B cell (primary cell): ENCODE data around the gene KCNT2. TPM values are rescaled to one million over a fixed set of nuclear protein-coding genes. Genes with fewer than 3 reads are reported as not detected.

ENCODE experiments used
- ATAC-seq: fragments of 200-7000 bp; cut with Tn5 transposase; one replicate; pipeline ENCODE4 v1.10.0; 2021; ENCODE audit warnings: low read depth, mild to moderate bottlenecking, moderate number of reproducible peaks, moderate library complexity
- CTCF ChIA-PET: fragments of 350-600 bp; sonication (Branson Sonifier 250); formaldehyde crosslinking; loops from one replicate; lab custom pipeline; 2021; ENCODE audit warnings: antibody characterized with exemption, inconsistent platforms; lab: Charles Lee
- POLR2A ChIA-PET: fragments of 350-600 bp; sonication (Branson Sonifier 250); formaldehyde crosslinking; loops from one replicate; lab custom pipeline; 2021; ENCODE audit warnings: antibody characterized with exemption; lab: Charles Lee
- DNase-seq: peaks from one replicate; pipeline ENCODE4 v3.0.0; 2013
- H2AFZ ChIP-seq: 2 replicates; pipeline ENCODE4 v1.6.1; 2012; ENCODE audit warnings: mild to moderate bottlenecking, low read depth, low read length; ENCODE audit not compliant: insufficient read depth, poor library complexity, severe bottlenecking
- H3K27ac ChIP-seq, 2 donors: 1 replicate in 1 of 2; 2 replicates in 1 of 2; pipeline ENCODE4 v1.5.1; 2012 to 2013; ENCODE audit warnings: low read length in 2 of 2, mild to moderate bottlenecking in 2 of 2, moderate library complexity in 1 of 2
- H3K27me3 ChIP-seq, 4 experiments: fragments of 200-600 bp in 1 of 4; sonication (generic) in 1 of 4; replicated peaks in 1 of 4; 1 replicate in 2 of 4; 2 replicates in 2 of 4; pipeline versions ENCODE4 v1.6.1 to v1.7.0; 2013 to 2016; ENCODE audit warnings: low read length in 3 of 4, mild to moderate bottlenecking in 2 of 4, mixed read lengths in 1 of 4, moderate library complexity in 1 of 4; ENCODE audit not compliant: insufficient read depth in 4 of 4, control insufficient read depth in 3 of 4; ENCODE audit errors: control extremely low read depth in 1 of 4
- H3K36me3 ChIP-seq, 2 experiments: replicated peaks in 1 of 2; 1 replicate in 1 of 2; 2 replicates in 1 of 2; pipeline versions ENCODE4 v1.6.1 to v1.7.1; 2013; ENCODE audit warnings: low read length in 1 of 2; ENCODE audit not compliant: insufficient read depth in 2 of 2, control insufficient read depth in 1 of 2; ENCODE audit errors: control extremely low read depth in 1 of 2, extremely low read depth in 1 of 2
- H3K4me1 ChIP-seq, 2 donors: fragments of 200-600 bp in 1 of 2; sonication (generic) in 1 of 2; 1 replicate in 1 of 2; 2 replicates in 1 of 2; pipeline versions ENCODE4 v1.5.1 to v1.6.1; 2013 to 2017; ENCODE audit warnings: low read length in 2 of 2; ENCODE audit not compliant: control insufficient read depth in 2 of 2, insufficient read depth in 2 of 2
- H3K4me2 ChIP-seq: replicated peaks from 2 replicates; pipeline ENCODE3; 2012; ENCODE audit warnings: mild to moderate bottlenecking, low read depth, low read length; ENCODE audit not compliant: poor library complexity, severe bottlenecking
- H3K4me3 ChIP-seq, 5 experiments: fragments of 200-600 bp in 1 of 5; sonication (generic) in 1 of 5; 1 replicate in 3 of 5; 2 replicates in 2 of 5; pipeline versions ENCODE4 v1.5.1 to v1.7.0; 2011 to 2016; ENCODE audit warnings: low read length in 4 of 5, mild to moderate bottlenecking in 4 of 5, low read depth in 2 of 5, control low read depth in 1 of 5, moderate library complexity in 1 of 5; ENCODE audit not compliant: insufficient read depth in 1 of 5; ENCODE audit errors: control extremely low read depth in 1 of 5, extremely low read depth in 1 of 5
- H3K79me2 ChIP-seq: fragments of 200-600 bp; sonication (generic); one replicate; pipeline ENCODE4 v1.6.0; 2016; ENCODE audit warnings: low read length; ENCODE audit not compliant: control insufficient read depth, insufficient read depth
- H3K9ac ChIP-seq: fragments of 200-600 bp; sonication (generic); 2 replicates; pipeline ENCODE4 v1.6.1; 2017; ENCODE audit warnings: mild to moderate bottlenecking, low read length, moderate library complexity
- H3K9me3 ChIP-seq, 3 donors: one replicate each; pipeline versions ENCODE4 v1.6.1 to v1.7.1; 2013; ENCODE audit warnings: low read length in 2 of 3; ENCODE audit not compliant: control insufficient read depth in 2 of 3, insufficient read depth in 1 of 3; ENCODE audit errors: control extremely low read depth in 1 of 3
- H4K20me1 ChIP-seq: 2 replicates; pipeline ENCODE4 v1.6.0; 2012; ENCODE audit warnings: mild to moderate bottlenecking, low read length; ENCODE audit not compliant: insufficient read depth, control insufficient read depth, poor library complexity, severe bottlenecking
- H3K27ac Mint-ChIP-seq: one replicate; pipeline ENCODE4 v1.8.0; 2021; ENCODE audit warnings: mixed read lengths
- H3K27me3 Mint-ChIP-seq: one replicate; pipeline ENCODE4 v1.8.0; 2021; ENCODE audit warnings: mixed read lengths
- H3K4me1 Mint-ChIP-seq: one replicate; pipeline ENCODE4 v1.8.0; 2021; ENCODE audit warnings: mixed read lengths
- H3K4me3 Mint-ChIP-seq: one replicate; pipeline ENCODE4 v1.8.0; 2021; ENCODE audit warnings: mixed read lengths
- H3K9me3 Mint-ChIP-seq: one replicate; pipeline ENCODE4 v1.8.0; 2022; ENCODE audit warnings: mixed read lengths; ENCODE audit not compliant: insufficient read depth
- EZH2 ChIP-seq: IDR thresholded peaks from 2 replicates; pipeline ENCODE4 v1.6.1; 2012; ENCODE audit warnings: borderline replicate concordance, low read depth, mild to moderate bottlenecking, moderate library complexity, low read length; ENCODE audit not compliant: insufficient read depth, poor library complexity, severe bottlenecking
- WGBS: methylation state at CpG from one replicate; pipeline ENCODE4 v1.1.5; 2013; ENCODE audit warnings: missing lambda C conversion rate; ENCODE audit not compliant: insufficient coverage; 5-methylcytosine and 5-hydroxymethylcytosine counted together
- intact Hi-C: fragments of 100-400 bp; cut with micrococcal nuclease; formaldehyde crosslinking; loops from one replicate; pipeline ENCODE4 v1.10.0; 2022
- polyA plus RNA-seq: library from polyadenylated mRNA; depleted of rRNA; stranded (reverse); fragments of >200 nt; gene quantifications from 2 replicates; pipeline ENCODE4 v1.2.3, GENCODE V29; 2012
- total RNA-seq, 2 donors: library from RNA; stranded (reverse); fragments of 120-200 nt in 1 of 2; gene quantifications; 1 replicate in 1 of 2; 2 replicates in 1 of 2; pipeline versions ENCODE4 v1.2.3 to v1.2.4, GENCODE V29; 2013 to 2022
- TF ChIP-seq, protein P1 (sequence below): fragments of 200-600 bp; IDR thresholded peaks from one replicate; pipeline ENCODE4 v1.8.0; 2022; ENCODE audit warnings: antibody characterized with exemption, mild to moderate bottlenecking

Gene KCNT2
- total and polyA plus RNA-seq, 2 donors (not counting 1 experiment from before 2014, with no cell fraction given): not detected

DNA sequence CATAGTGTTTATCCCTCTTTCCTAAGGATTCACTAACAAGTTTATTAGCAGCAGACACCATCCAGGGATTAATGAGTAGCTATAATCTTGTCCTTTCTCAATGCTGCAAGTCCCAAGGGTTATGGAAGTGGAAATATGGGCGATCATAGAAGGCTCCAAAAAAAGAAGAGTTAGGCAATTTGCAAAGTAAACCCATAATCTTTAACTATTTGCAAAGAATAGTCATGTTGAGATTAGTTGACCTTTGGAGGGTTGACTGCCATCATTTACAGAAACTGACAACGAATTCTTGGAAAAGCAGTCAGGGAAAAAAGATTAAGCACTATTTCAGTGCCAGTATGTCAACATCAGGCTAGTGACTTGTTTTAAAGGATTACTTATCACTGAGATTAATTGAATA, 169.9 kb downstream of the KCNT2 start:
- no peak overlapping the region for H3K27ac ChIP-seq
- no peak overlapping the region for H3K9ac ChIP-seq
- POLR2A ChIA-PET: no interaction called here
- Mint-ChIP-seq H3K27me3 (no peaks in the 10 kb centered on the region), H3K9me3 (no peaks in the 10 kb centered on the region), H3K4me1 (no peaks in the 10 kb centered on the region), H3K27ac (no peak overlapping the region), H3K4me3 (no peak overlapping the region)
- no peak overlapping the region for H3K4me2 ChIP-seq
- no peaks in the 10 kb centered on the region for H3K9me3 ChIP-seq
- no peak overlapping the region for H3K4me3 ChIP-seq
- CTCF ChIA-PET: no interaction called here
- H3K27me3 ChIP-seq: no peaks in the 10 kb centered on the region
- no peak for ATAC-seq
- no peak overlapping the region for H2AFZ ChIP-seq
- no peaks in the 10 kb centered on the region for H3K4me1 ChIP-seq
- intact Hi-C loops: no loop called here
- no peaks in the 10 kb centered on the region for H3K79me2 ChIP-seq
- TF ChIP-seq, protein P1, sequence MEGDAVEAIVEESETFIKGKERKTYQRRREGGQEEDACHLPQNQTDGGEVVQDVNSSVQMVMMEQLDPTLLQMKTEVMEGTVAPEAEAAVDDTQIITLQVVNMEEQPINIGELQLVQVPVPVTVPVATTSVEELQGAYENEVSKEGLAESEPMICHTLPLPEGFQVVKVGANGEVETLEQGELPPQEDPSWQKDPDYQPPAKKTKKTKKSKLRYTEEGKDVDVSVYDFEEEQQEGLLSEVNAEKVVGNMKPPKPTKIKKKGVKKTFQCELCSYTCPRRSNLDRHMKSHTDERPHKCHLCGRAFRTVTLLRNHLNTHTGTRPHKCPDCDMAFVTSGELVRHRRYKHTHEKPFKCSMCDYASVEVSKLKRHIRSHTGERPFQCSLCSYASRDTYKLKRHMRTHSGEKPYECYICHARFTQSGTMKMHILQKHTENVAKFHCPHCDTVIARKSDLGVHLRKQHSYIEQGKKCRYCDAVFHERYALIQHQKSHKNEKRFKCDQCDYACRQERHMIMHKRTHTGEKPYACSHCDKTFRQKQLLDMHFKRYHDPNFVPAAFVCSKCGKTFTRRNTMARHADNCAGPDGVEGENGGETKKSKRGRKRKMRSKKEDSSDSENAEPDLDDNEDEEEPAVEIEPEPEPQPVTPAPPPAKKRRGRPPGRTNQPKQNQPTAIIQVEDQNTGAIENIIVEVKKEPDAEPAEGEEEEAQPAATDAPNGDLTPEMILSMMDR: no peak
- no peak for TF ChIP-seq EZH2
- no peaks in the 10 kb centered on the region for H4K20me1 ChIP-seq
- H3K36me3 ChIP-seq: no peaks in the 10 kb centered on the region
- no CpG with 5 or more reads among the region's 2 CpGs for WGBS
- DNase-seq: no peak

DNA sequence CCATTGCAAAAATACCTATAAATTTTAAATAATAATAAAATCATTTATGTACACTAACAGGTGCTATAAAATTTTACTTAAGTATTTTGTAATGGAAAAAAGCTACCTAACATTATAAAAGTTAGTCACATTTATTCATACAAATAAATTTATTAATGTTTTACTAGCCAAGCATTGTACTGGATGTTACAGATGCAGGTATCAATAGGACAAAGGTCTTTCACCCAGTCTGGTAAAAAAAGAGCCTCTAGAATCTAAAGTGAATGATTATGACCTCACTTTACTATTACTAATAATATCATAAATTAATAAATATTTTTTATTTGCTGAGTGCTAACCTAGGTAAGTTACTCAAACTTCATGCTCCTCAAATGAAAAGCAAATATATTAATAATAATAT, 170.6 kb downstream of the KCNT2 start:
- TF ChIP-seq EZH2: no peak
- TF ChIP-seq, protein P1: no peak
- no peaks in the 10 kb centered on the region for H3K27me3 Mint-ChIP-seq
- H3K27me3 ChIP-seq: no peaks in the 10 kb centered on the region
- DNase-seq (no peak), ATAC-seq (no peak)
- no peaks in the 10 kb centered on the region for H3K9me3 Mint-ChIP-seq
- H2AFZ ChIP-seq: no peak overlapping the region
- H3K4me3 ChIP-seq: no peak overlapping the region
- H3K27ac ChIP-seq: no peak overlapping the region
- no peak overlapping the region for H3K27ac Mint-ChIP-seq
- CTCF ChIA-PET: no interaction called here
- no peak overlapping the region for H3K4me2 ChIP-seq
- H3K9ac ChIP-seq: no peak overlapping the region
- H4K20me1 ChIP-seq: no peaks in the 10 kb centered on the region
- H3K4me1 Mint-ChIP-seq: no peaks in the 10 kb centered on the region
- intact Hi-C loops: no loop called here
- H3K4me1 ChIP-seq: no peaks in the 10 kb centered on the region
- no peaks in the 10 kb centered on the region for H3K79me2 ChIP-seq
- no peaks in the 10 kb centered on the region for H3K9me3 ChIP-seq
- POLR2A ChIA-PET: no interaction called here
- H3K36me3 ChIP-seq: no peaks in the 10 kb centered on the region
- H3K4me3 Mint-ChIP-seq: no peak overlapping the region
